A549 (cell line): Measurements from ENCODE around the gene SLC49A3.

ENCODE experiments used
- BHLHE40 ChIP-seq: IDR thresholded peaks from 2 replicates; pipeline ENCODE4 v1.6.1; 2012; ENCODE audit warnings: low read depth, low read length, inconsistent platforms
- EP300 ChIP-seq, 2 experiments: fragments of >200 bp; sonication (Bioruptor Twin); formaldehyde crosslinking; IDR thresholded peaks; 2 replicates in 1 of 2; 3 replicates in 1 of 2; pipeline ENCODE4 v1.6.1; 2016 to 2017
- ESRRA ChIP-seq: fragments of 150-350 bp; IDR thresholded peaks from 2 replicates; pipeline ENCODE4 v1.6.1; 2014; ENCODE audit warnings: mild to moderate bottlenecking, low read length, borderline replicate concordance
- GATA3 ChIP-seq: IDR thresholded peaks from 2 replicates; pipeline ENCODE4 v1.6.1; 2012; ENCODE audit warnings: borderline replicate concordance
- JUN ChIP-seq, 2 experiments: fragments of >200 bp; sonication (Bioruptor Twin); formaldehyde crosslinking; IDR thresholded peaks; 2 replicates in 1 of 2; 3 replicates in 1 of 2; pipeline ENCODE4 v1.6.1; 2016 to 2017
- JUNB ChIP-seq: fragments of >200 bp; sonication (Bioruptor Twin); formaldehyde crosslinking; IDR thresholded peaks from 2 replicates; pipeline ENCODE4 v1.6.1; 2016
- KDM1A ChIP-seq: fragments of 200-600 bp; sonication (generic); IDR thresholded peaks from 2 replicates; pipeline ENCODE4 v1.6.1; 2016; ENCODE audit warnings: low read depth, mild to moderate bottlenecking
- KDM5A ChIP-seq: fragments of 200-600 bp; sonication (generic); IDR thresholded peaks from 2 replicates; pipeline ENCODE4 v1.6.1; 2016; ENCODE audit warnings: antibody characterized with exemption, mild to moderate bottlenecking
- POLR2A ChIP-seq: IDR thresholded peaks from 2 replicates; pipeline ENCODE4 v1.6.1; 2012; ENCODE audit warnings: mild to moderate bottlenecking, low read length
- REST ChIP-seq: fragments of 200-600 bp; sonication (generic); IDR thresholded peaks from 2 replicates; pipeline ENCODE4 v1.6.1; 2016; ENCODE audit warnings: antibody characterized with exemption, mild to moderate bottlenecking, moderate library complexity
- RFX5 ChIP-seq: fragments of 450-650 bp; IDR thresholded peaks from 2 replicates; pipeline ENCODE4 v1.7.1; 2014; ENCODE audit warnings: antibody characterized with exemption, mild to moderate bottlenecking, moderate library complexity
- TF ChIP-seq, protein P1 (sequence below): fragments of 150-350 bp; IDR thresholded peaks from 2 replicates; pipeline ENCODE4 v1.6.1; 2014; ENCODE audit warnings: low read depth, mild to moderate bottlenecking, low read length
- TF ChIP-seq, protein P2 (sequence below): fragments of >200 bp; sonication (Bioruptor Twin); formaldehyde crosslinking; IDR thresholded peaks from 3 replicates; pipeline ENCODE4 v1.5.1; 2016

GRCh38 chr4:661231-661630 is 27.7 kb downstream of the SLC49A3 start:
- TF ChIP-seq, protein P1, sequence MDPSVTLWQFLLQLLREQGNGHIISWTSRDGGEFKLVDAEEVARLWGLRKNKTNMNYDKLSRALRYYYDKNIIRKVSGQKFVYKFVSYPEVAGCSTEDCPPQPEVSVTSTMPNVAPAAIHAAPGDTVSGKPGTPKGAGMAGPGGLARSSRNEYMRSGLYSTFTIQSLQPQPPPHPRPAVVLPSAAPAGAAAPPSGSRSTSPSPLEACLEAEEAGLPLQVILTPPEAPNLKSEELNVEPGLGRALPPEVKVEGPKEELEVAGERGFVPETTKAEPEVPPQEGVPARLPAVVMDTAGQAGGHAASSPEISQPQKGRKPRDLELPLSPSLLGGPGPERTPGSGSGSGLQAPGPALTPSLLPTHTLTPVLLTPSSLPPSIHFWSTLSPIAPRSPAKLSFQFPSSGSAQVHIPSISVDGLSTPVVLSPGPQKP, result no peak
- no peak for TF ChIP-seq BHLHE40
- no peak for TF ChIP-seq EP300 (IDR thresholded peaks at IDR 0.05)
- no peak for TF ChIP-seq POLR2A
- TF ChIP-seq, protein P2, sequence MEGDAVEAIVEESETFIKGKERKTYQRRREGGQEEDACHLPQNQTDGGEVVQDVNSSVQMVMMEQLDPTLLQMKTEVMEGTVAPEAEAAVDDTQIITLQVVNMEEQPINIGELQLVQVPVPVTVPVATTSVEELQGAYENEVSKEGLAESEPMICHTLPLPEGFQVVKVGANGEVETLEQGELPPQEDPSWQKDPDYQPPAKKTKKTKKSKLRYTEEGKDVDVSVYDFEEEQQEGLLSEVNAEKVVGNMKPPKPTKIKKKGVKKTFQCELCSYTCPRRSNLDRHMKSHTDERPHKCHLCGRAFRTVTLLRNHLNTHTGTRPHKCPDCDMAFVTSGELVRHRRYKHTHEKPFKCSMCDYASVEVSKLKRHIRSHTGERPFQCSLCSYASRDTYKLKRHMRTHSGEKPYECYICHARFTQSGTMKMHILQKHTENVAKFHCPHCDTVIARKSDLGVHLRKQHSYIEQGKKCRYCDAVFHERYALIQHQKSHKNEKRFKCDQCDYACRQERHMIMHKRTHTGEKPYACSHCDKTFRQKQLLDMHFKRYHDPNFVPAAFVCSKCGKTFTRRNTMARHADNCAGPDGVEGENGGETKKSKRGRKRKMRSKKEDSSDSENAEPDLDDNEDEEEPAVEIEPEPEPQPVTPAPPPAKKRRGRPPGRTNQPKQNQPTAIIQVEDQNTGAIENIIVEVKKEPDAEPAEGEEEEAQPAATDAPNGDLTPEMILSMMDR, result no peak
- no peak for TF ChIP-seq JUNB
- no peak for TF ChIP-seq JUN (IDR thresholded peaks at IDR 0.05)
- TF ChIP-seq REST, result no peak
- no peak for TF ChIP-seq KDM5A
- TF ChIP-seq KDM1A, result no peak
- TF ChIP-seq GATA3, result no peak
- TF ChIP-seq RFX5, result no peak
- TF ChIP-seq ESRRA, result no peak
